ENCODE measurements around the gene MLXIP.

GRCh38 chr12:122081083-122081696, 2.6 kb downstream of the MLXIP start:
- no peak for TF ChIP-seq CTCF (IDR thresholded peaks at IDR 0.05)
- TF ChIP-seq POLR2A (IDR thresholded peaks at IDR 0.05): no peak

Measured in right lobe of liver (tissue), 4 donors.